Mucosa of rectum (tissue), 2 donors: ENCODE data around the gene WNT7B.

Source experiments
- H3K27ac ChIP-seq, 2 donors: one replicate each; pipeline ENCODE4 v1.7.0; 2013; ENCODE audit warnings: inconsistent platforms in 2 of 2, low read depth in 2 of 2, low read length in 2 of 2
- H3K27me3 ChIP-seq, 2 donors: one replicate each; pipeline ENCODE4 v1.7.0; 2013; ENCODE audit warnings: low read length in 2 of 2; ENCODE audit not compliant: control insufficient read depth in 2 of 2, insufficient read depth in 2 of 2
- H3K36me3 ChIP-seq, 2 donors: one replicate each; pipeline ENCODE4 v1.7.0; 2013; ENCODE audit warnings: low read length in 2 of 2; ENCODE audit not compliant: control insufficient read depth in 2 of 2, insufficient read depth in 2 of 2
- H3K4me1 ChIP-seq, 2 donors: one replicate each; pipeline ENCODE4 v1.7.0; 2013; ENCODE audit warnings: low read length in 2 of 2, mild to moderate bottlenecking in 1 of 2; ENCODE audit not compliant: control insufficient read depth in 2 of 2, insufficient read depth in 2 of 2
- H3K4me3 ChIP-seq, 2 donors: one replicate each; pipeline ENCODE4 v1.7.0; 2013; ENCODE audit warnings: low read length in 2 of 2
- H3K9ac ChIP-seq, 2 donors: one replicate each; pipeline ENCODE4 v1.7.0; 2013; ENCODE audit warnings: low read length in 2 of 2, low read depth in 1 of 2, mild to moderate bottlenecking in 1 of 2
- H3K9me3 ChIP-seq, 2 donors: one replicate each; pipeline ENCODE4 v1.7.0; 2013; ENCODE audit warnings: low read length in 2 of 2; ENCODE audit not compliant: control insufficient read depth in 2 of 2
- donor health status: healthy.
- donor health status: Normal muscosa, but diverticular disease.

Gene WNT7B

DNA sequence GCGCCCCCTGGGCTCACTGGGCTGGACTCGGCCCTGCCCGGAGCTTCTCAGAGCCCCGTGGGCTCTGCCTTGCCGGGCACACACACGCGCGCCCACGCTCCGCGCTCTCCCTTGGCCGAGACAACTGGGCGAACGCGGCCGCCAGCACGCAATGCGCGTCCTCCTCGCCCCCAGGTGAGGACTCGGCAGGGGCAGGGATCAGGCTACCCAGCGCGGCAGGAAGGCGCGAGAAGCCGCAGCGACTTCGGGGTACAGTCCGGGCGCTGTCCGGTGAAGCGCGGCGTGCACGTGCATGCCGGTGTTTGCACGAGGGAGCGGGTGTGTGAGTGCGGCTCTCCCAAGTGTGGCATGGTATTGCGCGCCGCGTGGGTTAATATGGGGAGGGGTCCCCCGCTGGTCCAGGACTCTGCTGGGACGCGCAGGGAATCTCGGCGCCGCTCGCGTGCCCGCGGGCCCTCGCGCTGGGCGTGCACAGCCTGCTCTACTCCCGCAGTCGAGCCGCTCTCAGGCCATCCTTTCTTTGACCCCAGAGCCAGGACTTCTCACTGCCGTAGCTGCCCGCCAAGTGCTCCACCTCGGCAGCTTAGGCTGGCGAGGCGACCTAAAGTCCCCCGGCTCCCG, 5.4 kb downstream of the WNT7B start:
- Histone ChIP-seq H3K4me3 (no peak overlapping the region), H3K27ac (no peak overlapping the region), H3K4me1 (peaks cover 3 to 8% of the 10 kb centered on the region in 2 donors), H3K9me3 (no peaks in the 10 kb centered on the region), H3K27me3 (peaks cover 36 to 50% of the 10 kb centered on the region in 2 donors), H3K9ac (no peak overlapping the region), H3K36me3 (no peaks in the 10 kb centered on the region)

GRCh38 chr22:45970705-45971407, 6.1 kb downstream of the WNT7B start:
- H3K27me3 ChIP-seq: peaks cover 34 to 47% of the 10 kb centered on the region in 2 donors
- no peaks in the 10 kb centered on the region for H3K9me3 ChIP-seq
- H3K9ac ChIP-seq: no peak overlapping the region
- H3K36me3 ChIP-seq: no peaks in the 10 kb centered on the region
- no peak overlapping the region for H3K4me3 ChIP-seq
- H3K27ac ChIP-seq: no peak overlapping the region
- peaks cover 0 to 6% of the 10 kb centered on the region in 2 donors for H3K4me1 ChIP-seq

GRCh38 chr22:45969801-45970470, 7.0 kb downstream of the WNT7B start:
- peaks cover 0 to 3% of the 10 kb centered on the region in 2 donors for H3K4me1 ChIP-seq
- H3K36me3 ChIP-seq: no peaks in the 10 kb centered on the region

DNA sequence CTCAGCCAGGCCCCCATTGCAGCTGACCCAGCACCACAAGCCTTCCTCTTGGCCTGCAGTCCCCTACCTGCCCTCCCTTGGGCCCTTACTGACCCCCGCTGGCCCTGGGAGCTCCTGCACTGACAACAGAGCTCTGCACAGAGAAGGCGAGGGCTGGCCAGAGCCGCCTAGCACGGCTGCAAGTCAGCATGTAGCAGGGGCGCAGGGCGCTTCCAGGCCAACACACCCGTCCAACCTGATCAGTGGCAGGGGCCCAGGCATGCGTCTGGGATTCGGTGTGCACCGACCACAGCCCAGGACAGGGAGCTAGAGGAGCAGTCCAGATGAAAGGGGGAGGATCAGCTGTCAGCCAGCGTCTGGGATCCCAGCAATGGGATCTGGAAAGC, 7.6 kb downstream of the WNT7B start:
- Histone ChIP-seq H3K36me3 (no peaks in the 10 kb centered on the region), H3K4me3 (no peak overlapping the region), H3K4me1 (peaks cover 0 to 3% of the 10 kb centered on the region in 2 donors), H3K9me3 (no peaks in the 10 kb centered on the region), H3K27me3 (peaks cover 26 to 37% of the 10 kb centered on the region in 2 donors), H3K27ac (no peak overlapping the region), H3K9ac (no peak overlapping the region)

More at GRCh38 chr22:45969801-45970470, 7.0 kb downstream of the WNT7B start:
- H3K9ac ChIP-seq: no peak overlapping the region
- H3K27ac ChIP-seq: no peak overlapping the region
- no peaks in the 10 kb centered on the region for H3K9me3 ChIP-seq
- peaks cover 29 to 41% of the 10 kb centered on the region in 2 donors for H3K27me3 ChIP-seq
- H3K4me3 ChIP-seq: no peak overlapping the region

- Histone ChIP-seq H3K4me1 (peaks cover 0 to 3% of the 10 kb centered on the region in 2 donors), H3K36me3 (no peaks in the 10 kb centered on the region), H3K27me3 (peaks cover 21 to 32% of the 10 kb centered on the region in 2 donors), H3K9me3 (no peaks in the 10 kb centered on the region), H3K9ac (no peak overlapping the region), H3K4me3 (no peak overlapping the region), H3K27ac (no peak overlapping the region)
Measured at GRCh38 chr22:45968751-45969413, 8.1 kb downstream of the WNT7B start.

DNA sequence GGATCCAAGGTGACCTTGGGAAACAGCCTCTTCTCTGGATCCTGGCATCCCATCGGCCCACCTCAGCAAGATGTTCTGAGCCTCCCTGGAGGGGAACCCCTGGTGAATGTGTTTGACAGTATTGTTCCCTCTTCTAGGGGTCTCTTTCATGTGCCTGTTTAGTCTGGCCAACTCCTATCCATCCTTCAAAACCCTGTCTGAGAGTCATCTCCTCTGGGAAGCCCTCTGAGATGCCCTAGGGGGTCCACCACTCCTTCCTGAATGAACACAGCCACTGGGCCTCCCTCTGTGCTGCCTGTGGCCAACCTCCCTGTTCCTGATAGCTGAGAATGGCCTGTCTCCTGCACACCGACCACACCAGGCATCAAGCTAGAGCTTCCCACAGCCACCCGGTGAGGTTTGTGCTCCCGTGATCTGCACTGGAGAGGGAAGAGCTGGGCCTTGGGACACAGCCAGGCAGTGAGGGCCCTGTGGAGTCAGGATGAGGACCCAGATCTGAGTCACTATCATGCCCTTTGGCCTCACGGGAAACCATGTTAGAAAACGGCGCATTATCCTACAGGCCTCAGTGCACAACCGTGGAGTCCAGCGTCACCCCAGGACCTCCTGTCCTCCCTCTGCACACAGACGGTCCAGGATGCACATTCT, 8.8 kb downstream of the WNT7B start:
- no peak overlapping the region for H3K27ac ChIP-seq
- no peak overlapping the region for H3K4me3 ChIP-seq
- no peaks in the 10 kb centered on the region for H3K36me3 ChIP-seq
- peaks cover 0 to 3% of the 10 kb centered on the region in 2 donors for H3K4me1 ChIP-seq
- no peaks in the 10 kb centered on the region for H3K9me3 ChIP-seq
- peaks cover 16 to 27% of the 10 kb centered on the region in 2 donors for H3K27me3 ChIP-seq
- H3K9ac ChIP-seq: no peak overlapping the region

DNA sequence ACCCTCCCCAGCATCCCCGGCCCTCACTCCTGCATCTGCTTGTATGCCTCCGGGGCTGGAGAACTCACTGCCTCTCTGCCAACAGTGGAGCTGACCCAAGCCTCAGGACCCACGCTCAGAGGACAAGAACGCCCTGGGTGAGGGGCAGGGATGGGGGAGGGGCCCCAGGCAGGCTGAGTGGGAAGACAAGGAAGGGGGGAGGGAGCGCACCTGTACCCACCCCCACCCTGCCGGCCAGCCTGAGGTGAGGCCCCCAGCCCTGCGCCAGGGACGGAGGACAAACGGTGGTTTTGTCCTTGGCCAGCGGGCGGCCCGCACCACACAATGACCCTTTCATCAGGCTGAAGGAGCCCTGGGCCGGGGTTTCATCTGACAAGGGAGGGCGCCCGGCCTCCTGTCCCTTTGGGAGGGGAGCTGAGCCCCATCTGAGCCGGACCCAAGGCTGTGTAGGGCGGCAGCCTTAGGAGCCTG, 10.0 kb downstream of the WNT7B start:
- Histone ChIP-seq H3K27me3 (peaks cover 10 to 21% of the 10 kb centered on the region in 2 donors), H3K4me3 (no peak overlapping the region), H3K9ac (no peak overlapping the region)

GRCh38 chr22:45966320-45966894, 10.6 kb downstream of the WNT7B start:
- Histone ChIP-seq H3K9ac (no peak overlapping the region), H3K27me3 (peaks cover 10 to 17% of the 10 kb centered on the region in 2 donors), H3K4me1 (peaks cover 0 to 3% of the 10 kb centered on the region in 2 donors), H3K9me3 (no peaks in the 10 kb centered on the region), H3K36me3 (no peaks in the 10 kb centered on the region), H3K27ac (no peak overlapping the region), H3K4me3 (no peak overlapping the region)

More for the DNA sequence above, 10.0 kb downstream of the WNT7B start:
- H3K27ac ChIP-seq: no peak overlapping the region
- H3K4me1 ChIP-seq: peaks cover 0 to 3% of the 10 kb centered on the region in 2 donors
- H3K9me3 ChIP-seq: no peaks in the 10 kb centered on the region
- no peaks in the 10 kb centered on the region for H3K36me3 ChIP-seq

DNA sequence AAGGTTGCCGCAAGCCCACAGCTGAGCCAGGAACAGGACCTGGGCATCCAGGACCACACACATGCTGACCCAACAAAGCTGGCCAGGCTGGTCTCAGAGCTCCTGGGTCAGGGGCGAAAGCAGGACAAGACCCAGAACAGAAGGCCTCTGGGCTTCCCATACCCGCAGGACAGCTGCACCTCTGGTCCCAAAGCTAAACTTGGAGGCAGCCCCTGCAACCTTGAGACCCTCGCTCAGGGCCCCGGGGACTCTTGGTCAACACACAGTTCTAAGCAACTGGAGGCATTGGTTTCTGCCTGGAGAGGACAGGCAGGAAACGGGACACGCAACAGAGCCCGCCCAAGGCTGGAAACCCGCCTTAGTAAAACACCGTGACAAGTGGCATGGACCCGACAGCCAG, 11.4 kb downstream of the WNT7B start:
- H3K27me3 ChIP-seq: peaks cover 10 to 16% of the 10 kb centered on the region in 2 donors
- H3K36me3 ChIP-seq: no peaks in the 10 kb centered on the region
- no peak overlapping the region for H3K9ac ChIP-seq
- no peak overlapping the region for H3K27ac ChIP-seq
- H3K4me3 ChIP-seq: no peak overlapping the region
- no peaks in the 10 kb centered on the region for H3K4me1 ChIP-seq
- H3K9me3 ChIP-seq: no peaks in the 10 kb centered on the region
